ENCODE results near the gene ANGPTL7. TPM values are rescaled to one million over a fixed set of nuclear protein-coding genes. Genes with fewer than 3 reads are reported as not detected.

The ANGPTL7 gene
- total RNA-seq, 6 experiments from 2014 or later, result not detected

DNA sequence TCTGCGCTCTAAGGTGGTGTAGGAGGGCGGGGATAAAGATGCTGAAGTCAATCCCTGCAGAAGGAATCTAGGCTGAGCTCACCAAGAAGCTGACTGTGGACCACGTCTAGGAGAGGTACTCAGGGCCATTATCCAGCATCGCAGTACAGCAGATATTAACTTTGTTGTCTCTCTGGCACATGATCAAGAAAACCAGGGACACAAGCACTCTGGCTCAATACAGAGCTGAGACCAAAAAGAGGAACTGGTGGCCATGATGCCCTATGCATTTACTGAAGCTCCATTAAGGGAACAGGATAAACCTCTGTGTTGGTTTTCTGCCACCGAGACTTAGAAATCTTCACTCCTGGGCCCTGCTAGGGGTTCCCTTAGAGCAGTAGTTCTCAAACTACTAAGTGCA lies 38.0 kb upstream of the ANGPTL7 start:
- intact Hi-C loops (cut with DNase I), result no loop called here
- H3K4me1 ChIP-seq, result peaks cover 0 to 22% (median 8%) of the 10 kb centered on the region in 4 donors
- WGBS (ENCODE audit: insufficient coverage, low coverage, low lambda C conversion rate, missing lambda C conversion rate), result 100% methylated on average over 1 of the region's 5 CpGs
- DNase-seq (peak in 1 of 3 donors; percentile 33), ATAC-seq (peak; percentile 5 to 24 (median 12))
- H3K9me3 ChIP-seq, result no peaks in the 10 kb centered on the region
- no peak overlapping the region for H3K4me3 ChIP-seq
- TF ChIP-seq CTCF (IDR thresholded peaks at IDR 0.05) (no peak), POLR2A (IDR thresholded peaks at IDR 0.05) (no peak)
- peaks cover 0 to 29% (median 2%) of the 10 kb centered on the region in 4 donors for H3K36me3 ChIP-seq
- peak overlapping the region in 1 of 3 donors; percentile 82 for H3K27ac ChIP-seq
- H3K27me3 ChIP-seq, result no peaks in the 10 kb centered on the region

- Histone ChIP-seq H3K4me1 (peaks cover 0 to 22% (median 8%) of the 10 kb centered on the region in 4 donors), H3K27me3 (no peaks in the 10 kb centered on the region), H3K36me3 (peaks cover 0 to 29% (median 2%) of the 10 kb centered on the region in 4 donors), H3K9me3 (no peaks in the 10 kb centered on the region), H3K27ac (peak overlapping the region; percentile 36 to 82 (median 54)), H3K4me3 (no peak overlapping the region)
- ATAC-seq (peak; percentile 84 to 87 (median 86)), DNase-seq (peak in 2 of 3 donors; percentile 60 to 71)
- 23% methylated on average over 9 of the region's 9 CpGs for WGBS (ENCODE audit: insufficient coverage, low coverage, low lambda C conversion rate, missing lambda C conversion rate)
- TF ChIP-seq POLR2A (IDR thresholded peaks at IDR 0.05) (no peak), CTCF (IDR thresholded peaks at IDR 0.05) (peak in 1 of 4 donors; percentile 4)
- intact Hi-C loops (cut with DNase I), result no loop called here
Measured at GRCh38 chr1:11151826-11152612, 37.1 kb upstream of the ANGPTL7 start.

DNA sequence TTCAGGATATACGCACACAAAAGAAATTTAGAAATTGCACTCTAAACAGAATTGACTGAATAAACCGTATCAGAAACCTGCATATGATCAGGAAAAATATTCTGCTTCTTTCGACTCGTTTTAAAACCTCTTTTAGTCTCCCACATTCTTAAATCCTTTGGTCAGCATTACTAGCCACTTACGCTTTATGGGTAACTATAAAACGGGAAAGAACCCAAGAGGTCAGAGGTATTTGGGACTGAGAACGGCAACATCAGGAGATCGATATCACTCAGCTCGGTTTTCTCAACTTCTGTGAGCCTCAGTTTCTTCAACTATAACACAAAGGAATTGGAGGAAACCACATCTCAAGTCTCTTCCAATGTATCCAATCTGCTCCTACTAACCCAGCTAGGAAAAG lies 36.4 kb upstream of the ANGPTL7 start:
- Histone ChIP-seq H3K4me1 (peaks cover 0 to 28% (median 12%) of the 10 kb centered on the region in 4 donors), H3K4me3 (no peak overlapping the region), H3K27me3 (no peaks in the 10 kb centered on the region), H3K36me3 (peaks cover 0 to 27% (median 2%) of the 10 kb centered on the region in 4 donors), H3K9me3 (no peaks in the 10 kb centered on the region), H3K27ac (peak overlapping the region in 2 of 3 donors; percentile 54 to 82)
- TF ChIP-seq POLR2A (IDR thresholded peaks at IDR 0.05) (no peak), CTCF (IDR thresholded peaks at IDR 0.05) (no peak)
- ATAC-seq (peak; percentile 52 to 64 (median 58)), DNase-seq (no peak)
- WGBS (ENCODE audit: insufficient coverage, low coverage, low lambda C conversion rate, missing lambda C conversion rate), result 37% methylated on average over 9 of the region's 9 CpGs
- intact Hi-C loops (cut with DNase I), result no loop called here

DNA sequence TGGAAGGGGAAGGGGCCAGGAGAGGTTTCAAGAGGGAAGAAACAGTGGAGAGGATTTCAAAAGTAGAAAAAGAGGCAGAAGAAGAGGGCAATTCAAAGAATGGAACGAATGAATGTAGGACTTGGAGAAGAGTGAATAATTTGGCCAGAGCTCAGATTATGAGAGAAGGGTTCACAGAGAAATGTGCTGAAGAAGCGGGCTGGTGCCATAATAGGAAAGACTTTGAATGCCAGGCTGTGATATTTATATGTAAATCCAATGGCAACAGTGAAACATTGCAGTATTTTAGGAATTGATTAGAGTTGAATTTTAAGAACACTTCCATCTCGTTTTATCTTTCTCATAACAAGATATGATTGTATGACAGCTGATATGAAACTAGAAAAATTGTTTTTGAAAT lies 36.0 kb upstream of the ANGPTL7 start:
- no peak for DNase-seq
- peak overlapping the region in 2 of 3 donors; percentile 54 to 82 for H3K27ac ChIP-seq
- H3K9me3 ChIP-seq, result no peaks in the 10 kb centered on the region
- no peaks in the 10 kb centered on the region for H3K27me3 ChIP-seq
- intact Hi-C loops (cut with DNase I), result no loop called here
- peaks cover 0 to 30% (median 13%) of the 10 kb centered on the region in 4 donors for H3K4me1 ChIP-seq
- WGBS (ENCODE audit: insufficient coverage, low coverage, low lambda C conversion rate, missing lambda C conversion rate), result 50% methylated on average over 3 of the region's 3 CpGs
- peaks cover 0 to 27% (median 2%) of the 10 kb centered on the region in 4 donors for H3K36me3 ChIP-seq
- H3K4me3 ChIP-seq, result no peak overlapping the region
- no peak for ATAC-seq
- TF ChIP-seq CTCF (IDR thresholded peaks at IDR 0.05) (no peak), POLR2A (IDR thresholded peaks at IDR 0.05) (no peak)
